HEK293 (cell line): Measurements from ENCODE around the gene LRRC32.
"Not testable (repeated sequence)": the region's sequence is repeated elsewhere in the genome, so short reads cannot be mapped to it uniquely, and the experiment has no call there.

Source experiments
- ATF2 ChIP-seq: fragments of 450-650 bp; formaldehyde crosslinking; IDR thresholded peaks from 2 replicates; pipeline ENCODE4 v1.5.1; 2016; ENCODE audit warnings: missing biosample characterization, missing genetic modification characterization, low read depth
- CTCF ChIP-seq: fragments of 450-650 bp; formaldehyde crosslinking; IDR thresholded peaks from 2 replicates; pipeline ENCODE4 v1.5.1; 2016; ENCODE audit warnings: missing biosample characterization, missing genetic modification characterization
- GFI1B ChIP-seq: fragments of 450-650 bp; formaldehyde crosslinking; IDR thresholded peaks from 2 replicates; pipeline ENCODE4 v1.5.1; 2016; ENCODE audit warnings: missing biosample characterization, missing genetic modification characterization
- MZF1 ChIP-seq: fragments of 450-650 bp; formaldehyde crosslinking; IDR thresholded peaks from 2 replicates; pipeline ENCODE4 v1.5.1; 2017; ENCODE audit warnings: missing biosample characterization, missing genetic modification characterization, borderline replicate concordance
- ZBTB8A ChIP-seq: fragments of 450-650 bp; formaldehyde crosslinking; IDR thresholded peaks from 2 replicates; pipeline ENCODE4 v1.5.1; 2016; ENCODE audit warnings: missing biosample characterization, missing genetic modification characterization
- ZNF658 ChIP-seq: fragments of 450-650 bp; formaldehyde crosslinking; IDR thresholded peaks from 2 replicates; pipeline ENCODE4; 2016; ENCODE audit warnings: missing biosample characterization, missing genetic modification characterization

- TF ChIP-seq CTCF (tag by site-specific recombination); ZNF658 (tag by site-specific recombination); MZF1 (tag by site-specific recombination); ZBTB8A; ATF2 (tag by site-specific recombination); GFI1B (tag by site-specific recombination): not testable (repeated sequence)
Measured at GRCh38 chr11:76619801-76620200, 50.7 kb downstream of the LRRC32 start.
